GM21360 (cell line): ENCODE data around the gene FBH1.
"Not testable (repeated sequence)": the region's sequence is repeated elsewhere in the genome, so short reads cannot be mapped to it uniquely, and the experiment has no call there.

Experiments used
- ATAC-seq: cut with Tn5 transposase; IDR thresholded peaks from one replicate; pipeline ENCODE4 v1.9.1; 2021; ENCODE audit warnings: mild to moderate bottlenecking, moderate library complexity; ENCODE audit not compliant: unreplicated experiment

FBH1 gene

DNA sequence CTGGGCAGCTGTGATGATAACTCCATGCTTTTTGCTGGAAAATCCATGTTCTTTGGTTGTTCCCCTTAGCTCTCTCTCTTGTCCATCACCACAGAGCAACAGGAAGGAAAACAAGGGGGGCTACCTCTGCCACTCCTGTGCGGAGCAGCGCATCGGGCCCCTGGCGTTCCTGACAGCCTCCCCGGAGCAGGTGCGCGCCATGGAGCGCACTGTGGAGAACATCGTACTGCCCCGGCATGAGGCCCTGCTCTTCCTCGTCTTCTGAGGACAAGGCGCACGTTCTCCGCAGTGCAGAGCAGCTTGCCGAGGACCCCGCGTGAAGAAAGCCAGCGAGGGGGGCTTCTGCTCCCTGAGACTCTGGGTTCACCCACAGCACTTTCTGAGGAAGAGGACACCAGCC, 47.0 kb downstream of the FBH1 start:
- no peak for ATAC-seq

DNA sequence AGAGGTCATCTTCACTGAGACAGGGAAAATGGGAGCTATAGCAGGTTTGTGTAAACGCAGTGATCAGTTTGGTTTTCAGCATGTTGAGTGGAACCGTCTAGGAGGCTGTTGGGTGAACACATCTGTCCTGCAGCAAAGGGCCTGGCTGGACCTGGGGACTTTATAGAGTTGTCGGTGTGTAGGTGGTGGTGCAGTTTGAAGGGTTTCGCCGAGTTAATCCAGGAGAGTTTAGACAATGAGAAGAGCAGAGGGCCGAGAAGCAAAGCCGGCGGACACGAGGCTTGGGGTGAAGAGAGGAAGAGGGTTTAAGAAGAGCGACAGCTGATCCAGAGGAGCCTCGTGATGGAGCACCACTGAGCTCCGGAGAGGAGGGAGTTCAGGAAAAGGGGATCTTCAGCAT, 48.2 kb downstream of the FBH1 start:
- ATAC-seq = no peak

GRCh38 chr10:5940807-5941218, 50.8 kb downstream of the FBH1 start:
- ATAC-seq = no peak

DNA sequence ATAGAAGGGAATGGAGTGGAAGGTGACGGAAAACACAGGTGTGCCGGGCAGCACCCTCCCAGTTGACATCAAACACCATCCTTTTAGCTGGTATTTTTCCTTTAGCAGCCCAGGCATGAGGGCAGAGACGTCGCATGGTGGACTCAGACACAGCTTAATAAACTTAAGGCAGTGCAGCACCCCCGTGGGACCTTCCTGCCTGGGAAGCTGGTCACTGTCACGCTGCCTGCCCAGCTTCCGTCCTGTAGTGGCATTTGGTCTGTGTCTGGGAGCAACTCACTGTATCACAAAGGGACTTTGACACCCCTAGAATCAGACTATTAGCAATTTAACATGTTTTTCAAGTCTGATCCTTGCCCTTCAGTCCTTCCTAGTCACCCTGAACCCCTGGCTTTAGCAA, 51.5 kb downstream of the FBH1 start:
- no peak for ATAC-seq

DNA sequence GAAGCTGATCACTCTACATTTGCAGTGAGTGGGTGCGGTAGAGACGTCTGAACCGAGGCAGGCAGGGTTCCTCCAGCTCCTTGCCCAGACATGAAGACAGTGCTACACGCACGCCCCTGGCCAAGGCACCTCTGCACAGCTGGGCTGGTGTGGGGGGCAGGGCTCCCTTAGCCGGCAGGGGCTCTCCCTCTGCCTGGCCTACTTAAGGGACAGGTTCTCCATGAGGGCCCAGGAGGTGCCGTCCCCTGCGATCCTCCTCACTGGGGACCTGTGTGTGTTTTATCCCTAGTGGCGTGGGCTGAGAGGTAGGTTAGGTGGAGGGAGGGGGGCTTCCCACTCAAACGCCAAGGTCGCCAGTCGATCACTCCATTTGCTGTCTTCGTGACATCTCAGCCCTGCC, 52.0 kb downstream of the FBH1 start:
- no peak for ATAC-seq

DNA sequence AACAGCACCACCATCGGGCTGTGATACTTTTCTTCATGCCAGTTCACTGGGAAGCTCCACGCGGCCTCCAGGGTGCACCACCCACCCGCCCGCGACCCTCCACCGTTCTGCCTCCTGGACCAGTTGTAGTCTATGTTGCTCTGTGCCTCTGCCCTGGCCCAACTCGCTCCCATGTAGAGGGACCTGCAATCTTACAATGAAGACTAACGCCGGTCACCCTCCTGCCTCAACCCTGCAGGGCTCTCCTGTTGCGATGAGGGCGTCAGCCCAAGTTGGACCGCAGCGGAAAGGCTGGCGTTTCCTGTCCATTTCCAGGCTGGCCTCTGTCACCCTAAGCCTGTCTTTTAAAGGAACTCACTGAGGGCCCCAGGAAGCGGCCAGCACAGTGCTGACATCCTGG, 52.4 kb downstream of the FBH1 start:
- no peak for ATAC-seq

DNA sequence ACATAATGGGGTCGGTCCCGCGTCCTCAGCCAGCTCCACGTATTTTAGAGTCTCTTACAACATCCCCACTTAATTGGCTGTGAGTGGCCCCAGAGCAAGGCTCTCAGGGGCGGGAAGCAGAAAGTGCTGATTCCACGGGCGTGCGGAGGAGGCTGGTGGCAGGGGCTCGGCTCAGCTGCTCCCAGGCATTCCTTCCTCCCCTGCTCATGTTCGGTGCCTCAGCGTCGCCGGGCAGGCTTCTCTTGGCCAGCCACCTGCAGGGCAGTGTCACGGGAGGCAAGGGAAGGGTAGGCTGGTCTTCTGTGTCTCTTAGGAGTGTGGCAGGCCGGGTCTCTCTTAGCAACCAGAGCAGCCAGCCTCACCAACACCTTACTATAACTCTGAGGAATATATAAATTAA, 53.5 kb downstream of the FBH1 start:
- no peak for ATAC-seq

GRCh38 chr10:5944389-5945189, 54.5 kb downstream of the FBH1 start:
- ATAC-seq = no peak

DNA sequence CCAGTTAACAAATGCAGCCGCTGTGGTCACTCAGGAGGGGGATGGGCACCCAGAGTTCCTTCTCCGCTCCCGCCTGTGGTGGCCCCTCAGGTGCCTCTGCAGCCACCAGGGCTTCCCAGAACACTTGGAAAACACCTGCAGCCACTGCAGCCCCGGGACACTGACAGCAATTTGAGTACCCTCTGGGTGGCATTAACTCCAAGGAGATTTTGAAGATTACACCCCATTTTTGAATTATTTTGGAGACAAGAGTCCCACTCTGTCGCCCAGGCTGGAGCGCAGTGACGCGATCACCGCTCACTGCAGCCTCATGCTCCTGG, 55.1 kb downstream of the FBH1 start:
- no peak for ATAC-seq

GRCh38 chr10:5945561-5946418, 55.7 kb downstream of the FBH1 start:
- ATAC-seq = no peak

GRCh38 chr10:5946419-5946775, 56.4 kb downstream of the FBH1 start:
- ATAC-seq = not testable (repeated sequence)

- no peak for ATAC-seq
These were observed 56.7 kb downstream of the FBH1 start for GRCh38 chr10:5946786-5947185.

DNA sequence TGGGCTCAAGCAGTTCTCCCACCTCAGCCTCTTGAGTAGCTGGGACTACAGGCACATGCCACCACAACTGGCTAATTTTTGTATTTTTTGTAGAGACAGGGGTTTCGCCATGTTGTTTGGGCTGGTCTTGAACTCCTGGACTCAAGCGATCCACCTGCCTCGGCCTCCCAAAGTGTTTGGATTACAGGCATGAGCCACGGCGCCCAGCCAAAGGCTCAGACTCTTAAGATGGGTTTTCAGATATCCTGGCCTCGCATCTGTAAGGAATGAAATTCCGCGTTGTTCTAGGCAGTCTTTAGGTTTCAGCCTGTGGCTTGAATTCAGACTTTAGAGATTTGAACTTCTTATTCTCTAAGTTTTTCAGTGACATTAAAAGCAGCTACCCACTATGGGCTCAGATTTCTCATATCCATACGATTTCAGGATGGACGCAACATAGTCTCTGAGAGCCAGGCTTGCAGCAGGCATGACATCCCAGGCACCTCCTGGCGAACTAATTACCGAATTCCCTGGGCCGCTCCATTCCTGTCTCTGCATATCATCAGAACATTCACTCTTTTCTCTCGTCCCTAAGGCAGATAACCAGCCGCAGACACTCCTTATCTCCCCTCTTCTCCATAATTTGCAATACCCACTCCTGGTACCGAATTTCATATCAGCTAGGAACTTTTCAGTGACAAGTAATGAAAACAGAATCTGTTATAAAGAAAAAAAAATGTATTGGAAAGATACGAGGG, 57.6 kb downstream of the FBH1 start:
- ATAC-seq = no peak

- ATAC-seq = no peak
These were observed 58.2 kb downstream of the FBH1 start for GRCh38 chr10:5948208-5948585.

GRCh38 chr10:5949009-5949759, 59.1 kb downstream of the FBH1 start:
- ATAC-seq = no peak

DNA sequence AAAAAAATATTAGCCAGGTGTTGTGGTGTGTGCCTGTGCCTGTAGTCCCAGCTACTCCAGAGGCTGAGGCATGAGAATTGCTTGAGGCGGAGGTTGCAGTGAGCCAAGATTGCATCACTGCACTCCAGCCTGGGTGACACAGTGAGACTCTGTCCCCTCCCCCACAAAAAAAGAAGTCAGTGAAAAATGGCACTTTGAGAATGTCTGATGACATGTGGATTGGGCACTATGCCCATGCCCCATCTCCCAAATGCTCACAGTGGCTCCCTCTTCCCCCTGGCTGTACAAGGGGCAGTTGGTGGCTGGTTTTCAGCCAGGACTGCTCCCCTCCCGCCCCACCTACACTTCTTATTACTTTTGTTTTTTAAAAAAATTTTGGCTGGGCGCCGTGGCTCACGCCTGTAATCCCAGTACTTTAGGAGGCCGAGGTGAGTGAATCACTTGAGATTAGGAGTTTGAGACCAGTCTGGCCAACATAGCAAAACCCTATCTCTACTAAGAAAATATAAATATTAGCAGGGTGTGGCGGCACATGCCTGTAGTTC, 61.2 kb downstream of the FBH1 start:
- ATAC-seq = no peak

- no peak for ATAC-seq
These were observed 61.8 kb downstream of the FBH1 start for GRCh38 chr10:5951721-5952407.

GRCh38 chr10:5952731-5953385, 62.8 kb downstream of the FBH1 start:
- no peak for ATAC-seq

- no peak for ATAC-seq
These were observed 63.6 kb downstream of the FBH1 start for GRCh38 chr10:5953676-5954075.
